Measurements from ENCODE around the gene POC1A. TPM values are rescaled to one million over a fixed set of nuclear protein-coding genes. Genes with fewer than 3 reads are reported as not detected.

The POC1A gene
- polyA plus RNA-seq, 1 donor from 2014 or later = 1.3 TPM

- Histone ChIP-seq H3K27ac (ENCODE audit: low read length) (no peak overlapping the region), H3K4me3 (ENCODE audit: low read length) (no peak overlapping the region), H3K79me2 (replicated peaks; ENCODE audit: insufficient read depth, low read length) (no peaks in the 10 kb centered on the region), H3F3A (ENCODE audit: insufficient read depth, low read length, poor library complexity, severe bottlenecking) (no peaks in the 10 kb centered on the region), H2AFZ (ENCODE audit: low read depth, low read length) (no peak overlapping the region), H3K4me2 (ENCODE audit: low read length) (no peak overlapping the region), H3K36me3 (ENCODE audit: insufficient read depth, low read length) (no peaks in the 10 kb centered on the region), H3K9me2 (ENCODE audit: insufficient read depth, low read length) (no peaks in the 10 kb centered on the region), H3K27me3 (ENCODE audit: insufficient read depth, low read depth, low read length) (no peaks in the 10 kb centered on the region), H3K9ac (ENCODE audit: low read length) (no peak overlapping the region), H3K9me3 (ENCODE audit: low read length) (no peaks in the 10 kb centered on the region), H4K20me1 (ENCODE audit: insufficient read depth) (no peaks in the 10 kb centered on the region)
- TF ChIP-seq, protein P1, sequence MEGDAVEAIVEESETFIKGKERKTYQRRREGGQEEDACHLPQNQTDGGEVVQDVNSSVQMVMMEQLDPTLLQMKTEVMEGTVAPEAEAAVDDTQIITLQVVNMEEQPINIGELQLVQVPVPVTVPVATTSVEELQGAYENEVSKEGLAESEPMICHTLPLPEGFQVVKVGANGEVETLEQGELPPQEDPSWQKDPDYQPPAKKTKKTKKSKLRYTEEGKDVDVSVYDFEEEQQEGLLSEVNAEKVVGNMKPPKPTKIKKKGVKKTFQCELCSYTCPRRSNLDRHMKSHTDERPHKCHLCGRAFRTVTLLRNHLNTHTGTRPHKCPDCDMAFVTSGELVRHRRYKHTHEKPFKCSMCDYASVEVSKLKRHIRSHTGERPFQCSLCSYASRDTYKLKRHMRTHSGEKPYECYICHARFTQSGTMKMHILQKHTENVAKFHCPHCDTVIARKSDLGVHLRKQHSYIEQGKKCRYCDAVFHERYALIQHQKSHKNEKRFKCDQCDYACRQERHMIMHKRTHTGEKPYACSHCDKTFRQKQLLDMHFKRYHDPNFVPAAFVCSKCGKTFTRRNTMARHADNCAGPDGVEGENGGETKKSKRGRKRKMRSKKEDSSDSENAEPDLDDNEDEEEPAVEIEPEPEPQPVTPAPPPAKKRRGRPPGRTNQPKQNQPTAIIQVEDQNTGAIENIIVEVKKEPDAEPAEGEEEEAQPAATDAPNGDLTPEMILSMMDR (IDR thresholded peaks at IDR 0.05; ENCODE audit: poor library complexity, severe bottlenecking) = no peak
- TF ChIP-seq MXI1 (conservative IDR thresholded peaks at IDR 0.05; ENCODE audit: poor library complexity, severe bottlenecking) (no peak), SMC3 (conservative IDR thresholded peaks at IDR 0.05; ENCODE audit: poor library complexity) (no peak), POLR2AphosphoS5 (IDR thresholded peaks at IDR 0.05) (no peak), EP300 (conservative IDR thresholded peaks at IDR 0.05; ENCODE audit: poor library complexity, severe bottlenecking) (no peak), REST (IDR thresholded peaks at IDR 0.05; ENCODE audit: borderline replicate concordance) (no peak), TAF1 (IDR thresholded peaks at IDR 0.05; ENCODE audit: low read depth) (no peak)
These were observed 19.5 kb downstream of the POC1A start for GRCh38 chr3:52134761-52135160.

GRCh38 chr3:52132930-52133329, 21.3 kb downstream of the POC1A start:
- H3K36me3 ChIP-seq (ENCODE audit: insufficient read depth, low read length) = no peaks in the 10 kb centered on the region
- H3F3A ChIP-seq (ENCODE audit: insufficient read depth, low read length, poor library complexity, severe bottlenecking) = no peaks in the 10 kb centered on the region
- TF ChIP-seq REST (IDR thresholded peaks at IDR 0.05; ENCODE audit: borderline replicate concordance) (no peak), EP300 (conservative IDR thresholded peaks at IDR 0.05; ENCODE audit: poor library complexity, severe bottlenecking) (no peak), MXI1 (conservative IDR thresholded peaks at IDR 0.05; ENCODE audit: poor library complexity, severe bottlenecking) (no peak), RAD21 (conservative IDR thresholded peaks at IDR 0.05) (no peak), EZH2 (IDR thresholded peaks at IDR 0.05; ENCODE audit: borderline replicate concordance, insufficient read depth, low read length, poor library complexity, severe bottlenecking) (no peak), POLR2AphosphoS5 (IDR thresholded peaks at IDR 0.05) (no peak), SMC3 (conservative IDR thresholded peaks at IDR 0.05; ENCODE audit: poor library complexity) (no peak), TAF1 (IDR thresholded peaks at IDR 0.05; ENCODE audit: low read depth) (no peak)
- TF ChIP-seq, protein P1 (IDR thresholded peaks at IDR 0.05; ENCODE audit: poor library complexity, severe bottlenecking) = no peak
- no peaks in the 10 kb centered on the region for H4K20me1 ChIP-seq (ENCODE audit: insufficient read depth)
- no peak overlapping the region for H3K9ac ChIP-seq (ENCODE audit: low read length)
- H3K79me2 ChIP-seq (replicated peaks; ENCODE audit: insufficient read depth, low read length) = no peaks in the 10 kb centered on the region
- no peak overlapping the region for H2AFZ ChIP-seq (ENCODE audit: low read depth, low read length)
- no peak overlapping the region for H3K4me2 ChIP-seq (ENCODE audit: low read length)
- H3K9me3 ChIP-seq (ENCODE audit: low read length) = no peaks in the 10 kb centered on the region
- H3K9me2 ChIP-seq (ENCODE audit: insufficient read depth, low read length) = no peaks in the 10 kb centered on the region
- no peaks in the 10 kb centered on the region for H3K27me3 ChIP-seq (ENCODE audit: insufficient read depth, low read depth, low read length)
- H3K27ac ChIP-seq (ENCODE audit: low read length) = no peak overlapping the region
- H3K4me3 ChIP-seq (ENCODE audit: low read length) = no peak overlapping the region

All from neural cell (in vitro differentiated cells).